Hepatocyte (in vitro differentiated cells): Measurements from ENCODE around the gene LMO2.

Source experiments
- EZH2 ChIP-seq: fragments of 200-600 bp; sonication (generic); IDR thresholded peaks from 2 replicates; pipeline ENCODE4 v1.6.1; 2016; ENCODE audit warnings: antibody characterized with exemption, mild to moderate bottlenecking, borderline replicate concordance
- TF ChIP-seq, protein P1 (sequence below): fragments of 200-600 bp; sonication (generic); IDR thresholded peaks from 2 replicates; pipeline ENCODE4 v1.5.1; 2016; ENCODE audit warnings: antibody characterized with exemption, mild to moderate bottlenecking; ENCODE audit not compliant: poor library complexity

DNA sequence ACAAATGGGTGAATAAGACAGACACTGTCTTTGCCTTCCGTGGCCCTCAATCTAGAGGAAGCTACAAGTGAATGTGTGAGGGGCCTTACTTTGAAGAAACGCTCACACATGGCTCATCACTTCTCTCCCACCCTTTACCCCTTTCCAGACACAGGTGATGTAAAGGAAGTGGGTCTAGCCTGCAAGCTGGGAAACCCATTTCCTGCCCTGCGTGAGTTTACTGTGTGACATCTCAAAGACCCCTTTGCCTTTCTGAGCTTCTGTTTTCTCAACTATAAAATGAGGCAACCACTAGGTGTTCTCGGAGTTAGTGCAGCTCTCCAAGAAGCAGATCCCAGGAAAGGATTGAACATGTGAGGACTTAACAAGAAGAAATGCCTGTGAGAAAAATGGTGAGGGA, 43.1 kb upstream of the LMO2 start:
- TF ChIP-seq, protein P1, sequence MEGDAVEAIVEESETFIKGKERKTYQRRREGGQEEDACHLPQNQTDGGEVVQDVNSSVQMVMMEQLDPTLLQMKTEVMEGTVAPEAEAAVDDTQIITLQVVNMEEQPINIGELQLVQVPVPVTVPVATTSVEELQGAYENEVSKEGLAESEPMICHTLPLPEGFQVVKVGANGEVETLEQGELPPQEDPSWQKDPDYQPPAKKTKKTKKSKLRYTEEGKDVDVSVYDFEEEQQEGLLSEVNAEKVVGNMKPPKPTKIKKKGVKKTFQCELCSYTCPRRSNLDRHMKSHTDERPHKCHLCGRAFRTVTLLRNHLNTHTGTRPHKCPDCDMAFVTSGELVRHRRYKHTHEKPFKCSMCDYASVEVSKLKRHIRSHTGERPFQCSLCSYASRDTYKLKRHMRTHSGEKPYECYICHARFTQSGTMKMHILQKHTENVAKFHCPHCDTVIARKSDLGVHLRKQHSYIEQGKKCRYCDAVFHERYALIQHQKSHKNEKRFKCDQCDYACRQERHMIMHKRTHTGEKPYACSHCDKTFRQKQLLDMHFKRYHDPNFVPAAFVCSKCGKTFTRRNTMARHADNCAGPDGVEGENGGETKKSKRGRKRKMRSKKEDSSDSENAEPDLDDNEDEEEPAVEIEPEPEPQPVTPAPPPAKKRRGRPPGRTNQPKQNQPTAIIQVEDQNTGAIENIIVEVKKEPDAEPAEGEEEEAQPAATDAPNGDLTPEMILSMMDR, result no peak
- TF ChIP-seq EZH2, result no peak
